DMS114 treated with DMSO at 0.1 percent for 48 hours (cell line): ENCODE data around the gene SLC11A2.
"Not testable (repeated sequence)": the region's sequence is repeated elsewhere in the genome, so short reads cannot be mapped to it uniquely, and the experiment has no call there.

ENCODE experiments used
- DNase-seq: peaks from one replicate; lab custom pipeline; 2025; ENCODE audit not compliant: unreplicated experiment; lab: John Stamatoyannopoulos, UW

Gene SLC11A2

DNA sequence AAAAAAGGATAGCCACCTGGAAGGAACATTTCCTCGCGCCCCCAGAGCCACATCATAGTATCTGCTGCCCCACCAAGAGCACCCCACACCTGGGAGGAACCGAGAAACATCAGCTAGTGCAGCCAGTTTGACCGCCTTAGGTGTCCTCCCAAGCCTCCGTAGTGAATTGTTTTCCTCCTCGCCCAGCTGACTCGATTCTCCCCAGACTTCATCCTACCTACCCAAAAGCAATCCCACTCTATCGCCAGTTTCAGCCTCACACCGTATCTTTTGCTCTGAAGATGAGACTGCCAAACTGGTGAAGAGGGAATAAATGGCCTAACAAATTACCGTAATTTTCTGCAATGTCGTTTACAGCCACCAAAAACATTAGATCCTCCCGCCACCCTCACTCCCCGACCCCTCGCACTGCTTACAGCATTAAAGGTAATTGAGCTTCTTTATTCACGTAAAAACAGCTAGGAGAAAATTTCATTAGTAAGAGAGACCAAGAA is 1.2 kb upstream of the SLC11A2 start:
- DNase-seq, result no peak

DNA sequence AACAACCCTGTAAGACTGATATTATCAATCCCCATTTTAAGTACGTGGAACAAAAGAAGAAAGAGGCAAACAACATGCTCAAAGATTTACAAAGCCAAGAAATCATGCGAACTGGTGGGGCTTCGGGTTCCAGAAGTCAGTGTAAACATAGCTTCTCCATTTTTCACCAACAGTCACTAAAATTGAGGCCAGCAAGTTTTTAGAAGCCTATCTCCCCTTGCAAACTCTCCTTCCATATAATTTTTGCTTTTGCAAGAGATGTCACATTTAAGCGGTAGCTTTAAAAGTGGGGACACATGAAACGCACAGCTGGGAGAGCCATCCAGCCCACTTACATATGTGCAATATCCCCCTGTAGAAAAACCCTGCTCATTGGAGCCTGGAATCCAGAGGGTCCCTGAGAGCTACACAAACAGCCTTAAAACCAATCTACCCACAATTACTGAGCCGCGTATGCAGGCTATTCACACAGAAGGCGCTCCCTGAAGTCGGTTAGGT is 797 bp downstream of the SLC11A2 start:
- DNase-seq, result no peak

DNA sequence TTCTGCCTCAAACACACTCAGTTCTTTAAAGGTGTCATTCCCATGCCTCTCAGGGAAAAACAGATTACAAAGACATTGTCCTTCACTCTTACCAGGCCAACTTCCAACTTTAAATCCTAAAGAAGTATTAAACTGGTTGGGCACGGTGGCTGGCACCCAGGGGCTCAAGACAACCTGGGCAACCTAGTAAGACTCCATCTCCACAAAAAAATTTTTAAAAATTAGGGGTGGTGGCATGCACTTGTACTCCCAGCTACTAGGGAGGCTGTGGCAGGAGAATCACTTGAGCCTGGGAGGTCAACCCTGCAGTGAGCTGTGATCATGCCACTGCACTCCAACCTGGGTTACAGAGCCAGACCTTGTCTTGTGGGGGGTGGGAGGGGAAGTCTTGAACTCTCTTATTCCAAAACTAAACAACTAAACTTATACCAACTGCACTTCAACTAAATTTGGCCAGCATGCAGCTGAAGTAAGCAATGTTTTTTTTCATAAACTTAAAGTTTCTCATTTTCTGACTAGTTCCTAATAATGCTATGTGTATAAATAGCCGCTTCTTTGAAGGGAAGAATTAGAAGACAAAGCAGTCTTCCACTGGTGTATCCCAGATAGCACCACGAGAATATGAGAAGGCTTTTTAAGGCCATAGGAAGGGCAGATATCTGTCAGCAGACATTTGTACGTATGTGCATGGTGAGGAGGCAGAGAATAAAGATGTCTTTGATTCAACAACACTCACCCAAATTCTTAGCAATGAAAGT is 2.4 kb downstream of the SLC11A2 start:
- DNase-seq, result no peak

DNA sequence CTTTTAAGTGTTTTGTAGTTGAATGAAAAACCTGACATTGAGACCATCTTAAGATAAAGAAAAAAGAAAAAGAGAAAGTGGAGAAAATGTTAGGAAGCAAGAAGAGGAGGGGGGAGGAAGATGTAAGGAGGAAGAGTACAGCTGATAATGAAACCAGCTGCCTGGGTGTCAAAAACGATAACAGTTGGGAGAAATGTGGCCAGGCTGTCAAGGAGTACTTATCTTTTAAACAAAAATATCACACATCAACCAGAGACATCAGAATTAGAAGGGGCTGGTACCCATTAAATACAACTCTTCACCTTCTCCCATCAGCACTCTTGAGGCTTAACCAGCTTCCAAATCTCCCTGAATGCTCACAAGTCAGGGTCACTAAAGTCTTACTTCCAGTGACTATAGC is 4.5 kb downstream of the SLC11A2 start:
- DNase-seq, result no peak

DNA sequence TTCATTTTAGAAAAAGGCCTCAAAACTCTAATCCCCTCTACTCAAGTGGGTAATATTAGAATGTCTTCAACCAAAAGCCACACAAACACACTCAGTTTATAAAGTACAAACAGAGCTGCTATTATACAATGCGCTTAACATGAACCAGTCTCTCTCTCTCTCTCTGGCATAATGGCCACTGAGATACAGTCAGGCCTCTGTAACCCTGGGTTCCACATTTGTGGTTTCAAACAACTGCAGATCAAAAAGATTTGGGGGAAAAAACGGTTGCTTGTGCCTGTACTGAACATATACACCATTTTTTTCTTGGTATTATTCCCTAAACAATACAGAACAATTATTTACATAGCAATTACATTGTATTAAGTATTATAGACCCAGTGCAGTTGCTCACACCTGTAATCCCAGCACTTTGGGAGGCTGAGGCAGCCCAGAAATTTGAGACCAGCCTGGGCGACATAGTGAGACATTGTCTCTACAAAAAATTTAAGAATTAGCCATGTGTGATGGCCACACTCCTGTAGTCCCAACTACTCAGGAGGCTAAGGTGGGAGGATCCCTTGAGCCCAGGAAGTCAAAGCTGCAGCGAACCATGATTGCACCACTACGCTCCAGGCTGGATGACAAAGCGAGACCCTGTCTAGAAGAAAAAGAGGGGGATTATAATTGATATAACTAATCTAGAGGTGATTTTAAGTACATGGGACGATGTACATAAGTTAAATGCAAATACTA is 5.6 kb downstream of the SLC11A2 start:
- DNase-seq, result no peak

DNA sequence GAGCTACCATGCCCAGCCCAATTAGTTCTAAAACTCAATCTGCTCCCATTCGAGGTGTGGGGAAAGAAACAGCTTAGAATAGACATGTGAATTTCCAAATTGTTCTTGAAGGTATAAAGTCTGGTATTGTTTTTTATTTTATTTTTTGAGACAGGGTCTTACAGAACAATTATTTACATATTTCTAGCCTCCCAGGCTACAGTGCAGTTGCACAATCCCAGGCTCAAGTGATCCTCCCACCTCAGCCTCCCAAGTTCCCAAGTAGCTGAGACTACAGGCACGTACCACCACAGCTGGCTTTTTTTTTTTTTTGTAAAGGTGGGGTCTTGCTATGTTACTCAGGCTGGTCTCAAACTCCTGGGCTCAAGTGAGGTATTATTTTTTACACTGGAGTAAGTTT is 6.3 kb downstream of the SLC11A2 start:
- DNase-seq, result no peak

DNA sequence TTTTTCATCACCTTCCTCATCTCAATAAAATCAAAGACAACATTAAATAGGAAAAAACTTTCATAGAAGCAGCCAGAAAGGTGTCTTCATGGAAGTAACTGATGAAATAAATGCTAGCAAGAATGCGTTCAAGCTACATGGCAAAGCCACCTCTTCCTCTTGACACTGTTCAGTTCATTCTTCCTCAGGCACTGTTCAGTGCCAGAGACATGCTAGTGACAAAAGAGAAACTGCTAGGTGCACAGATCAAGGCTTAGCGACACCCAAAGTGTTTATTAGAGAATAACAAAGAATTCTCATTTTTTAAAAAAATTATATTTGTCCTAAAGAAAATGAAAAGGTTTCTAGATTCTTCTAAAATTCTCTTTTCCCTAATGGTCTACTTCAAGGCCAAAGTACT is 7.2 kb downstream of the SLC11A2 start:
- DNase-seq, result no peak

DNA sequence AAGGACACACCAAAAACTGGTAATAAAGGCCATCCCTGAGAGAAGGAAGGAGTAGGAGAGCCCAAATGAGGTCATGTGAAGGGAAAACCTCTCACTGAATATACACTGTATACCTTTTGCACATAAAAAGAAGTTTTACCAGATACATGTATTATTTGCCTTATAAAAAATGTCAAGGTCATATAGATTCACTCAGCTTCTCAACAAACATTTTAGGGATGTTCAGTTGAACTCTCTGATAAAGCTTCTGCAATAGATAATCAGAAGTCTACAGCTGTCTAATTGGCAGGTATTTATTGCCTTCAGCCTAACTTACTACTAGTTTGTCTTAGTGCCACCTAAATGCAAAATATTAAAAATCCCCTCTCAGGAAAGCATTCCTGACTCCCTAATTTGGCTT is 8.7 kb downstream of the SLC11A2 start:
- DNase-seq, result no peak

DNA sequence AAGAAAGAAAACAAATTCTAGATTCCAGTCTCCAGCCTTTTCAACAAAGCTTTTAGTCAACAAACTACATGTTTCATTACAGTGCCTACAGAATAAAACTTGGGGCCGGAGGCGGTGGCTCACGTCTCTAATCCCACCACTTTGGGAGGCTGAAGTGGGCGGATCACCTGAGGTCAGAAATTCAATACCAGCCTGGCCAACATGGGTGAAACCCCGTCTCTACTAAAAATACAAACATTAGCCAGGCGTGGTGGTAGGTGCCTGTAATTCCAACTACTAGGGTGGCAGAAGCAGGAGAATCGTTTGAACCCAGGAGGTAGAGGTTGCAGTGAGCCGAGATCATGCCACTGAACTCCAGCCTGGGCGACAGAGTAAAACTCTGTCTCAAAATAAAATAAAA is 11.7 kb downstream of the SLC11A2 start:
- not testable (repeated sequence) for DNase-seq

DNA sequence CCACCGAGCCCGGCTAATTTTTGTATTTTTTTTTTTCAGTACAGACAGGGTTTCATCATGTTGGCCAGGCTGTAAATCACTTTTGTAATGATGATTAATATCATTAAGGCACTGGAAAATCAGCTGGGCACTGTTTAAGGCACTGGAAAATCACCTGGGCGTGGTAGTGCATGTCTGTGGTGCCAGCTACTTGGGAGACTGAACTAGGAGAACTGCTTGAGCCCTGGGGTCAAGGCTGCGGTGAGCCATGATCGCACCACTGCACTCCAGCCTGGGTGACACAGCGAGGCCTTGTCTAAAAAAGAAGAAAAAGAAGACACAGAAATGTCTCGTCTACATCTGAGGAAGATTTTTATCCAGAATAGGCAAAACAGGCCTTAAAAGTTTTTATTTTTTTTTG is 12.7 kb downstream of the SLC11A2 start:
- no peak for DNase-seq

DNA sequence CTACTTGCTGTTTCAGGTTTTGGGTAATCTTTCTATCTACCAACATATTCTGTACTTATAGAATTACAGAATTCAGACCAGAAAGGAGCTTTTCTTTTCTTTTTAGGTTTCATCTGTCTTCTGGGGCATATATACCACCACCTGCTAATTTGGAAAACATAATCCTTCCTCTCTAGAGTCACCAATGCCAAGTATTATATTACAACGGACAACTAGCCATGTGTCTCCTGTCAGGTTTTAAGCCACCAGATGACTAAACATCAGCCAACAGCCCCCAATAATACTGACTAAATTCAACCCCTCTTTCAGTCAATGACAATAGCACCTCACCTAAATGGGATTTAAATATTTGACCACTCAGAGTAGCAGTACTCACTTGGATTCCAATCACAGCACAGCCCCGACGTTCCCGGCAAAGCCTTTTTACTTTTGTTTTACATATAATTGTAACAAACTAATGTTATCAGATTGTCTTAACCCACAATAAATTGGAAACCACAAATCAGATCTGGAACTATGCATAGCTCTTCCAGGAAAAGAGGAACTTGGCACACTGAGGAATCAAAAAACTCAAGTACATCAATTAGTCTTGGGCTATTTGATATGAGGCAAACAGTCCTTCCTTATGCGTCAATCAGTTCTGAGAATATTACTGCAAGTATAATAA is 13.5 kb downstream of the SLC11A2 start:
- DNase-seq, result no peak

DNA sequence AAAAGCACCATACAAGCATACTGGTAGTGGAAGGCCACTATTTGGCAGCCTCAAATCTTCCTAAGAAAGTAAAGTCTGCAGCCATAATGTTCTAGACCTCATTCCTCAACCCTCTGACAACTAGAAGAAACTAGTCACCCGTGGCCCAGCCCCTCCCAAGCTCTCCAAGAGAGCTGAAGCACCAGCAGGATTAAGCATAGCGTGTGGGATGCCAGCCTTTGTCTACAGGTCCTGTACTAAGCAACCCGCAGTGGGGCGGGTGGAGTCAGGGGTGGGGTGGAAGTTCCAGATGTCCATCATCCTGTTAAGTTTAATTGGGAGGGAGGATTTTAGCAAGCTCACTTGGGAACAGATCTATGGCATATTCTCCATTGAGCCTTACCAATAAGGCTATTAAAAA is 14.2 kb downstream of the SLC11A2 start:
- DNase-seq, result no peak

DNA sequence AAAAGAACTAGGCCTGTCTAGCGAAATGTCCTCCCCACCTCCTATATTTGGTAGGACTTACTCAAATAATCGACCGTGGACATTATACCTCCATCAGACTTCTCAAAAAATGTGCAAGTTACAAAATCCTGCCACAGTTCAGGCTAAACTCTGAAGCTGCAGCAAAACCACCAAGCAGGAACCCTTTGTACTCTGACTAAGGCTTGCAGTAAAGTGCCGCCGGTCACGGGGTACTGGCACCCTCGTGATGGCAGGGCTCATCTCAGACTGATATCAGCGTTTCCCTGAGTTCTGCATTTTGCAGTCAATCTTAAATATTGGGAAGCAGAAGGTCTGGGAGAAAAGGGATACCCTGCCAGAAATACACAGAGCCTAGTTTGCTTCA is 17.1 kb downstream of the SLC11A2 start:
- DNase-seq, result no peak

DNA sequence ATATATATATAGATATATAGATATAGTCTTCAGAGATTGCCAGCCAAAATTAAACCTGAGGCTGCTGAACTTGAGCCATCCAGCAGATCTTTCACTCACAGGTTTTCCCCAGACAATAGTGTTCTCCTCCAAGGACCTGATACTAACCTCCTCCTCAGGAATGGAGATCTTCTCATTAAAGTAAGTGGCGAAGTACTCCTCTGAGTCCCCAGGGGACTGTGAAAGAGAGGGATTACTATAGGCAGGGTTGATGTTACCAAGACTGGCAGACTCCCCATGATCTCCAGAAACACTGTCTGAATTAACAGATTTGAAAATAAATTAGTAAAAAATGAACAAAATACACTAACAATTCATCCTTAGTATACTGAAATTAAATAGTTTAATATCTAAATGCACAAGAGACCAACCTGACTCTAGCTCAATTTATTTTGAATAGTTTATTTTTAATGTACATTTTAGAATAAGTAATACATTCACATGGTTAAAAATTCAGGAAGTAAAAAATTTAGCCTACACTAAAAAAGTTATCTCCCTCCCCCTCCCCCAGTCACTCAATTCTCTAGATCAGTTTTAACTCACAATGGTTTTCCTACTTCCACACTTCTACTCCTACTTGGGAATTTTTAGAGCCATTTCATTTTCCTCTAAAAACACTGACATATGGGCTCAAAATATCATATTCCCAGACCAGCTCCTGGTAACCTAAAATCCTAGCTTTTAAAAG is 17.7 kb downstream of the SLC11A2 start:
- DNase-seq, result no peak

DNA sequence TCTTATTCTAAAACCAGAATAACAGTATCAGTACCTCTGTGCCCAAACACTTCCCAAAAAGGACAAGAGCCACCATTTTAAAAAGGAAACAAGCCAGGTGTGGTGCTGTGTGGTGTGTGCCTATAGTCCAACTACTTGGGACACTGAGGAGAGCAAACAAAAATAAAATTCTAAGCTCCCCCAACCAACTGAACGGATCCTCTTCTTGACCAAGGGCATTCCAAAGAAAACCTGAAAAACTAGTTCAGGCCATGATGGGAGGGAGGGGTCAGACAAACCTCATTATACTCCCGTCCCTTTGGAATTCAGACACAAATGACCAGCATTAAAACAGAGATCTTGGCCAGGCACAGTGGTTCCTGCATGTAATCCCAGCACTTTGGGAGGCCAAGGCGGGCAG is 20.5 kb downstream of the SLC11A2 start:
- DNase-seq, result no peak

DNA sequence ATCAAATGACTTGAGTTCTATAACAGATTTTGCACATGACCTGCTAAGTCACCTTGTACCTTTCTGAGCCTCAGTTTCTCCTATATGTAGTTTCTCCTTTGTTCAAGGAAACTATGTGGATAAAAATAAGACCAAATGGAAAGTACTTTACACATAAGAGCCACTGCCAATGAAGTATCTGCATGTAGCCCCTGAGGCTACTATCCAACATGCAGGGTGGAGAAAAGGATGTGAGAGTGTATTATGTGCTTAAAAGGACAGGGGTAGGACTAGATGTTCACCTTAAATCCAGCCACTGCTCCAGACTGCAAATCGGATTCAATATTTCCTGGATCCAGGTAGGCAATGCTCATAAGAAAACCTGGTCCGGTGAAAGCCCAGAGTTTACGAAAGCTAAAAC is 21.2 kb downstream of the SLC11A2 start:
- no peak for DNase-seq

DNA sequence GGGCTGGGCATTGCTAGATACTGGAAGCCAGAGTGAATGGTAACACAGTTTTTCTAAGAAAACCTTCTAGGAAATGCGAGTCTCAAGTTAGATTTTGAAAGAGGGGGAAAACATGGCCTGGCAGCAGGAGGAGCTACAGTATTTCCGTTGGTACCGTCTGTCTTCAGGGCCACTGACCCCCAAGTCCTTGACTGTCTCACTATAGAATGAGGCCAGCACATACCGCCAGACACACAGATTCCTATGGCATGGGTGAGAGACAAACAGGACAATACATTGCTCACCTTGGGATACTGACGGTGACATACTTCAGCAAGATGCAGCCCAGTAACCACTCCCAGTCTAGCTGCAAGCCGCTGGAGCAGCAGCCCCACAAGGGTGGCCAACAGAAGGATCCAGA is 21.7 kb downstream of the SLC11A2 start:
- DNase-seq, result no peak

DNA sequence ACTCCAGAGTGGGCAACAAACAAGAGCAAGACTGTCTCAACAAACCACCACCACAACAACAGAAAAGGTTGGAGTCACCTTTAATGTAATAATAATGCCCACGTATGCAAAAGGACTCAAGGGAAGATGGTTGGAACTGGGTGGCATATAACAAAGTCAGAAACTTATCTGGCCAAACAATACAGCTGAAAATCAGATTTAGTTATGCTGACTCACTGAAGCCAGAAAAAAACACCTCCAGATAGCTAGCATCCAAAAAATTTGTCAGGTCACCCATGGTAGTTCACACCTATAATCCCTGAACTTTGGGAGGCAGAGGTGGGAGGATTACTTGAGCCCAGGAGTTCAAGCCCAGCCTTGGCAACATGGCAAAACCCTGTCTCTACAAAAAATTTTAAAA is 24.4 kb downstream of the SLC11A2 start:
- no peak for DNase-seq

DNA sequence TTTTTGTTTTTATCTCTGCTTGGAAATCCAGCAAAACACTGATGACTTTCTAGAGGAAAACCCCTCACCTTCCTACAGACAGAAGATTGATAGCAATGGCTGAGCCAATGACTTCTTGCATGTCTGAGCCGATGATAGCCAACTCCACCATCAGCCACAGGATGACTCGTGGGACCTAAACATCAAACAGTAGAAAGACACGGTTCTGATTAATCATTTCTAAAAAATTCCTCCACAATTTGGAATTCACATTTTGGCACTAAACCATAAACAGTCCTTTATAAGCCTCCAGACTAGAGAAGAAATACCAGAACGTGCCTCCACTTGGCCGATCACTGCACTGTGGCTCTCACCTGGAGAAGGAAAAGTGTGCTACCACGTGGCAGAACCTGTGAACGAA is 25.9 kb downstream of the SLC11A2 start:
- no peak for DNase-seq

DNA sequence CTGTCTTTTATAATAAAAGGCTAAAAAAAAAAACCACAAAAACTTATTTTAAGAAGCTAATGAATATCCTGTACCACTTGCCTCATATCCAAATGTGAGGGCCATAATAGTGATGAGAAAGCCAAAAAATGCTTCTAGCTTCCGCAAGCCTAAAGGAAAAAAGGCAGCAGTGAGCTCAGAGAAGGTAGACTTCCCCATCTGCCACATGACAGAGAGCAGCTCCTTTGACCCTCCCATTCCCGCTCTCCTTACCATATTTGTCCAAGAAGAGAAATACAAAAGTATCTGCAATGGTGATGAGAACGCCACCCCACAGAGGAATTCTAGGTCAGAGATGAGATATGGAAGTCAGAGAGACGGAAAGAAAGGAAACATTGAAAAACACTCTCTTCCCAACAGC is 27.1 kb downstream of the SLC11A2 start:
- no peak for DNase-seq

DNA sequence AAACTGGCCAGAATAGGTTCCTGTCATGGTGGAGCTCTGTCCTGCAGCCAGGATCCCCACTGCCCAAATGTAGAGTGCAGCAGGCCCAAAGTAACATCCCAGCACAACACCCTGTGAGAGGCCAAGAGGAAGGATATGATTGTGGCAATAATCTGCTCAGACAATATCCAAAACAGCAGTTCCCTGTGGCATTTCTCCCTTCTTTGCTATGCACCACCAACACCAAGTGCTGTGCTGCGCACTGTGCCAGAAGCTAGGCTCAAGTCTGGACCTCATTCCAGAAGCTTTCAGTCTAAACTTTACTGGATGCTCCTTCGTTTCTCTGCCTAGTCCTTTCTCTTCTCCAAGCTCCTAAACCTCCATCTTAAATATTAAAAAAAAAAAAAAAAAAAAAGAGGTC is 33.4 kb downstream of the SLC11A2 start:
- DNase-seq, result no peak
